Esophagus squamous epithelium (tissue), 4 donors: Measurements from ENCODE around the gene PIP5K1B.

ENCODE experiments used
- CTCF ChIP-seq, 6 experiments: fragments of 450-650 bp in 4 of 6; fragments of 200-600 bp in 2 of 6; sonication (generic) in 2 of 6; IDR thresholded peaks; one replicate each; pipeline ENCODE4 v1.5.1; 2016 to 2019; ENCODE audit warnings: antibody characterized with exemption in 6 of 6, mild to moderate bottlenecking in 4 of 6, moderate library complexity in 4 of 6
- POLR2A ChIP-seq, 4 donors: fragments of 450-650 bp; IDR thresholded peaks; one replicate each; pipeline ENCODE4 v1.6.1; 2017; ENCODE audit warnings: antibody characterized with exemption in 4 of 4, mild to moderate bottlenecking in 4 of 4, moderate library complexity in 3 of 4

GRCh38 chr9:69056191-69056815, 351.3 kb downstream of the PIP5K1B start:
- TF ChIP-seq CTCF (IDR thresholded peaks at IDR 0.05) (no peak), POLR2A (IDR thresholded peaks at IDR 0.05) (no peak)
